Suprapubic skin (tissue), 4 donors: ENCODE results near the gene TENT4A. TPM values are rescaled to one million over a fixed set of nuclear protein-coding genes. Genes with fewer than 3 reads are reported as not detected.

Source experiments
- DNase-seq, 2 donors: peaks; one replicate each; pipeline ENCODE4 v3.0.0-alpha.2; 2019; ENCODE audit warnings: low spot score in 2 of 2
- H3K27ac ChIP-seq: fragments of 200-600 bp; sonication (generic); one replicate; pipeline ENCODE4 v1.5.1; 2019
- H3K27me3 ChIP-seq: fragments of 200-600 bp; sonication (generic); one replicate; pipeline ENCODE4 v1.5.1; 2019
- H3K36me3 ChIP-seq: fragments of 200-600 bp; sonication (generic); one replicate; pipeline ENCODE4 v1.5.1; 2019
- H3K4me1 ChIP-seq: fragments of 200-600 bp; sonication (generic); one replicate; pipeline ENCODE4 v1.5.1; 2019
- H3K4me3 ChIP-seq: fragments of 200-600 bp; sonication (generic); one replicate; pipeline ENCODE4 v1.5.1; 2019; ENCODE audit warnings: mild to moderate bottlenecking
- H3K9me3 ChIP-seq: fragments of 200-600 bp; sonication (generic); one replicate; pipeline ENCODE4 v1.5.1; 2019
- CTCF ChIP-seq, 2 donors: fragments of 200-600 bp in 1 of 2; fragments of 450-650 bp in 1 of 2; sonication (generic) in 1 of 2; IDR thresholded peaks; one replicate each; pipeline ENCODE4 v1.5.1; 2016 to 2019; ENCODE audit warnings: antibody characterized with exemption in 2 of 2, mild to moderate bottlenecking in 1 of 2, moderate library complexity in 1 of 2
- EP300 ChIP-seq: sonication (generic); formaldehyde crosslinking; IDR thresholded peaks from one replicate; pipeline ENCODE4 v1.6.1; 2017; ENCODE audit warnings: antibody characterized with exemption
- POLR2A ChIP-seq, 2 donors: fragments of 450-650 bp; IDR thresholded peaks; one replicate each; pipeline ENCODE4 v1.6.1; 2017; ENCODE audit warnings: antibody characterized with exemption in 2 of 2, mild to moderate bottlenecking in 2 of 2, moderate library complexity in 2 of 2
- POLR2AphosphoS5 ChIP-seq, 3 donors: sonication (generic); formaldehyde crosslinking; IDR thresholded peaks; one replicate each; pipeline ENCODE4 v1.6.1; 2017; ENCODE audit warnings: antibody characterized with exemption in 3 of 3
- WGBS: methylation state at CpG from one replicate; pipeline ENCODE4 v1.1.5; 2018; 5-methylcytosine and 5-hydroxymethylcytosine counted together
- total RNA-seq, 4 donors: library from RNA; depleted of rRNA; stranded (reverse); fragments of >200 nt; gene quantifications; one replicate each; pipeline ENCODE4 v1.1.0, GENCODE V29; 2016

Gene TENT4A
- total RNA-seq, 4 donors from 2014 or later = 36.4 to 67.3 (median 42.4) TPM

- DNase-seq = no peak
- Histone ChIP-seq H3K9me3 (no peaks in the 10 kb centered on the region), H3K4me1 (no peaks in the 10 kb centered on the region), H3K27me3 (no peaks in the 10 kb centered on the region), H3K36me3 (peaks cover 20% of the 10 kb centered on the region), H3K27ac (no peak overlapping the region), H3K4me3 (no peak overlapping the region)
- no peak for TF ChIP-seq EP300
- no peak for TF ChIP-seq POLR2A (IDR thresholded peaks at IDR 0.05)
- no peak for TF ChIP-seq POLR2AphosphoS5 (IDR thresholded peaks at IDR 0.05)
- no peak for TF ChIP-seq CTCF (IDR thresholded peaks at IDR 0.05)
- 99% methylated on average over 1 of the region's 1 CpG for WGBS
Observed at GRCh38 chr5:6673963-6674362, 39.3 kb upstream of the TENT4A start.

GRCh38 chr5:6674421-6674820, 38.8 kb upstream of the TENT4A start:
- Histone ChIP-seq H3K27ac (no peak overlapping the region), H3K36me3 (peaks cover 20% of the 10 kb centered on the region), H3K4me3 (no peak overlapping the region), H3K4me1 (no peaks in the 10 kb centered on the region), H3K9me3 (no peaks in the 10 kb centered on the region), H3K27me3 (no peaks in the 10 kb centered on the region)
- TF ChIP-seq POLR2A (IDR thresholded peaks at IDR 0.05) (no peak), POLR2AphosphoS5 (IDR thresholded peaks at IDR 0.05) (no peak), EP300 (no peak), CTCF (IDR thresholded peaks at IDR 0.05) (no peak)
- 88% methylated on average over 3 of the region's 3 CpGs for WGBS
- DNase-seq = no peak

- whole genome bisulfite sequencing = 93% methylated on average over 10 of the region's 10 CpGs
- no peaks in the 10 kb centered on the region for H3K27me3 ChIP-seq
- H3K36me3 ChIP-seq = peaks cover 16% of the 10 kb centered on the region
- H3K4me3 ChIP-seq = no peak overlapping the region
- H3K9me3 ChIP-seq = no peaks in the 10 kb centered on the region
- DNase-seq = no peak
- no peaks in the 10 kb centered on the region for H3K4me1 ChIP-seq
- TF ChIP-seq POLR2A (IDR thresholded peaks at IDR 0.05) (no peak), POLR2AphosphoS5 (IDR thresholded peaks at IDR 0.05) (no peak), EP300 (no peak), CTCF (IDR thresholded peaks at IDR 0.05) (no peak)
- no peak overlapping the region for H3K27ac ChIP-seq
Observed at GRCh38 chr5:6674886-6675285, 38.3 kb upstream of the TENT4A start.

DNA sequence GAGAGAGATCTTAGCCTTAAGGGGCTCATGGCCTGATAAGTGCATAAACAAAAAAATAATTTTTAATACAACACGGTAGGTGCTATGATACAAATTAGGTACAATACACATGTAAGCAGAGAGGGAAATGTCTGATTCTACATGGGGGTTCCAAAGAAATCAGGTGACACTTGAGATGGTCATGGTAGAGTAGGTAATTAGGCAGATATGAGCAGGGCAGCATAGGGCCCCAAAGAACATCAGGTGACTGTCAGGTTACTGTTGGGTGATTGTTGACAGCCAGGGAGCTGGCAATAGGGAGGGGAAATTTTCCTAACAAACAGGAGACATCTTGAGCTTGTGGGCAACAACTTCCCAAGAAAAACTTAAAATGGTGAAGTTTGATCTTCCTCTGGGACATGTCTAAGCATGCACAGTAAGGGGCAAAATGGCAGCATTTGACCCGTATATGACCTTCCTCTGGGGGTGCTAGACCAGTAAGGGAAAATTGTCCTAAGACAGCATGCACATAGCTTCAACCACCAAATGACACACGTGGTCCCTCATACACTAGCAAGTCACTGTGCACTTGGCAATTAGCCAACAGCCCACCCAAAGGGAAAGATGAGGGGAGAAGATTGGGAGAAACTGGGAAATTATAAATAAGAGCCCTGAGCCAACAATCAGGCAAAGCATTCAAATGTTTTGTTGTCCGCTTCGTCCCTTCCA, 37.3 kb upstream of the TENT4A start:
- 93% methylated on average over 5 of the region's 5 CpGs for WGBS
- H3K27me3 ChIP-seq = no peaks in the 10 kb centered on the region

GRCh38 chr5:6676702-6677101, 36.5 kb upstream of the TENT4A start:
- WGBS = 75% methylated on average over 2 of the region's 2 CpGs
- Histone ChIP-seq H3K4me1 (no peaks in the 10 kb centered on the region), H3K27me3 (no peaks in the 10 kb centered on the region), H3K36me3 (peaks cover 7% of the 10 kb centered on the region), H3K9me3 (no peaks in the 10 kb centered on the region), H3K4me3 (no peak overlapping the region), H3K27ac (no peak overlapping the region)
- no peak for DNase-seq
- TF ChIP-seq POLR2AphosphoS5 (IDR thresholded peaks at IDR 0.05) (no peak), EP300 (no peak)

More for the DNA sequence above, 37.3 kb upstream of the TENT4A start:
- DNase-seq = no peak
- H3K36me3 ChIP-seq = peaks cover 7% of the 10 kb centered on the region
- H3K27ac ChIP-seq = no peak overlapping the region
- no peaks in the 10 kb centered on the region for H3K4me1 ChIP-seq
- H3K9me3 ChIP-seq = no peaks in the 10 kb centered on the region
- TF ChIP-seq CTCF (IDR thresholded peaks at IDR 0.05) (no peak), POLR2A (IDR thresholded peaks at IDR 0.05) (no peak)
- no peak overlapping the region for H3K4me3 ChIP-seq

DNA sequence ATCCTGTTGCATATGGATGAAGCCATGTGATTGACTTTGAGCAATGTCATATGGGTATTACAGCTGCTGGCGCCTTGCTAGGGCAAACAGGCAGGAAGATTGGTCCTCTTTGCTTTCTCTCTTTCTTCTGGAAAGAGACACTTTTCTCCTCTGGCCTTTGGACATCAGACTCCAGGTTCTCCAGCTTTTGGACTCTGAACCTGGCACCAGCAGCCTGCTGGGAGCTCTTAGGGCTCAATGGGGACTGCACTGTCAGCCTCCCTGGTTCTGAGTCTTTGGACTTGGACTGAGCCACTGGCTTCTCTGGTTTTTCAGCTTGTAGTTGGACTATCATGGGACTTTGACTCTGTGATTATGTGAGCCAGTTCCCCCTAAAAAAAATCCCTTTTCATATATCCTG, 34.8 kb upstream of the TENT4A start:
- Histone ChIP-seq H3K4me1 (no peaks in the 10 kb centered on the region), H3K4me3 (no peak overlapping the region), H3K36me3 (peaks cover 1% of the 10 kb centered on the region), H3K27ac (no peak overlapping the region), H3K27me3 (peaks cover 3% of the 10 kb centered on the region), H3K9me3 (no peaks in the 10 kb centered on the region)
- 64% methylated on average over 1 of the region's 1 CpG for WGBS
- no peak for TF ChIP-seq POLR2AphosphoS5 (IDR thresholded peaks at IDR 0.05)
- no peak for TF ChIP-seq POLR2A (IDR thresholded peaks at IDR 0.05)
- TF ChIP-seq CTCF (IDR thresholded peaks at IDR 0.05) = no peak
- TF ChIP-seq EP300 = no peak
- DNase-seq = no peak
